MM.1S (cell line): ENCODE measurements around the gene SLCO4A1.

Experiments
- DNase-seq: peaks from one replicate; pipeline ENCODE4 v3.0.0-alpha.2; 2015
- H2AFZ ChIP-seq: fragments of 300-600 bp; sonication (generic); 2 replicates; pipeline ENCODE4 v1.6.0; 2016; ENCODE audit warnings: antibody characterized with exemption, low read length
- H3F3A ChIP-seq: fragments of 300-600 bp; sonication (generic); 2 replicates; pipeline ENCODE4 v1.6.1; 2016; ENCODE audit warnings: mild to moderate bottlenecking, antibody characterized with exemption, low read length, moderate library complexity, mixed read lengths; ENCODE audit not compliant: insufficient read depth
- H3K27ac ChIP-seq: fragments of 300-600 bp; sonication (generic); 2 replicates; pipeline ENCODE4 v1.5.1; 2016; ENCODE audit warnings: mild to moderate bottlenecking, low read length
- H3K27me3 ChIP-seq: fragments of 300-600 bp; sonication (generic); replicated peaks from 2 replicates; pipeline ENCODE4 v1.6.0; 2016; ENCODE audit warnings: low read length; ENCODE audit not compliant: insufficient read depth
- H3K36me3 ChIP-seq: fragments of 300-600 bp; sonication (generic); replicated peaks from 2 replicates; pipeline ENCODE4 v1.6.1; 2016; ENCODE audit warnings: mild to moderate bottlenecking, low read length, mixed read lengths; ENCODE audit not compliant: insufficient read depth
- H3K4me1 ChIP-seq: fragments of 300-600 bp; sonication (generic); 2 replicates; pipeline ENCODE4 v1.6.1; 2016; ENCODE audit warnings: low read length, mixed read lengths
- H3K4me2 ChIP-seq: fragments of 300-600 bp; sonication (generic); 2 replicates; pipeline ENCODE4 v1.6.0; 2016; ENCODE audit warnings: low read depth, low read length
- H3K4me3 ChIP-seq: fragments of 300-600 bp; sonication (generic); 2 replicates; pipeline ENCODE4 v1.5.1; 2016; ENCODE audit warnings: low read length, mixed read lengths
- H3K79me2 ChIP-seq: fragments of 300-600 bp; sonication (generic); 2 replicates; pipeline ENCODE4 v1.6.1; 2016; ENCODE audit warnings: mixed run types, low read length, mixed read lengths
- H3K9ac ChIP-seq: fragments of 300-600 bp; sonication (generic); 2 replicates; pipeline ENCODE4 v1.6.1; 2016; ENCODE audit warnings: low read length, mixed read lengths
- H3K9me2 ChIP-seq: fragments of 300-600 bp; sonication (generic); replicated peaks from 2 replicates; pipeline ENCODE4 v1.6.1; 2016; ENCODE audit warnings: mild to moderate bottlenecking, low read length, mixed read lengths; ENCODE audit not compliant: insufficient read depth
- H3K9me3 ChIP-seq: fragments of 300-600 bp; sonication (generic); replicated peaks from 2 replicates; pipeline ENCODE4 v1.6.1; 2016; ENCODE audit warnings: mild to moderate bottlenecking, low read length, mixed read lengths; ENCODE audit not compliant: insufficient read depth
- H4K20me1 ChIP-seq: fragments of 300-600 bp; sonication (generic); 2 replicates; pipeline ENCODE4 v1.6.1; 2016; ENCODE audit warnings: mild to moderate bottlenecking, low read length, moderate library complexity, mixed read lengths; ENCODE audit not compliant: insufficient read depth
- EZH2 ChIP-seq: fragments of 300-600 bp; sonication (generic); optimal IDR thresholded peaks from 2 replicates; pipeline ENCODE3; 2017; ENCODE audit warnings: low read depth, mild to moderate bottlenecking, antibody characterized with exemption, low read length, mixed read lengths
- EZH2phosphoT487 ChIP-seq: fragments of 300-600 bp; sonication (generic); IDR thresholded peaks from 2 replicates; pipeline ENCODE4 v1.6.1; 2018; ENCODE audit warnings: antibody characterized with exemption, low read length
- TF ChIP-seq, protein P1 (sequence below): fragments of 300-600 bp; sonication (generic); IDR thresholded peaks from 2 replicates; pipeline ENCODE4 v1.5.1; 2016; ENCODE audit warnings: antibody characterized with exemption, low read length, mixed read lengths

SLCO4A1 gene

DNA sequence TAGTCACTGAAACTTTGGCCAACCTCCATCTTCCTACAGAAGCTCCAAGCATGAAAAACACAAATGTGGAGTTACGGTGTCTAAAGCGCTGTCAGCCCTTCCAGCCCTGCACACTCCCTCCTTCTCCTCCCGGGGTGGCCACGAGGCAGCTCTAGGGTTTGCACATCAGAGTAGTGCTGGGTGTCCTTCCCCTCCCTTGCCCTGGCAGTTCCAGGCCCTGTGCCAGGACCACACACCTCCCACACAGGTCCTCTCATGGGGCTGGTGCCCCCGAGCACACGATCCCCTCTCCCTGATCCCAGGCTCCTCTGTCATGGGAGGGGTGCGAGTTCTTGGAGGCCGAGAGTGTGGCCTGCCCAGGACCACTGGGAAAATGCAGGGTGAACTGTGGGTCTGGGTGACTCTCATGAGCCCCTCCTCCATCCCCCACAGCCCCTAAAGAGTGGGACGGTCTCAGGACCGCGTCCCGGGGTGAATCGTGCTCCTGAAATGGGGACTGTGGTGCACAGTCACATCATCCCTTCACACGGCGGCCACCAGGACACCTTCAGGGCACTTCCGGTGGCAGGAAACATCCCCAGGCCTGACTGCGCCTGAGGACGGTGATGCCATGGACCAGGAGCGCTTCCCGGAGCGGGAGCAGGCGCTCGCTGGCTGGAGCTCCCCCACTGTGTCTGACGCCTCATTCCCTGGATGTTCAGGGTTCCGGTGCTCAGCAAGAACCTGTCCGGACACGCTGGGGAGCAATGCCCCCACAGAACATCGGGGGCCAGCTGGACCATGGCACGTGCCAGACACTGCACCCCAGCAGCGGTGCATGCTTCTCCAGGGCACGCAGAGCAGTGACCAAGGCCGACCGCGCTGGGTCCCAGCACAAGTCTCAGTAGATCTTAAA, 42.8 kb upstream of the SLCO4A1 start:
- no peak for TF ChIP-seq EZH2phosphoT487
- no peak for TF ChIP-seq EZH2
- H3K4me1 ChIP-seq = peaks cover 9% of the 10 kb centered on the region; the same call in 1 of the 2 replicates
- no peak overlapping the region for H3K27ac ChIP-seq
- H3K9ac ChIP-seq = no peak overlapping the region
- H2AFZ ChIP-seq = no peak overlapping the region
- no peaks in the 10 kb centered on the region for H3K9me2 ChIP-seq
- H3K9me3 ChIP-seq = no peaks in the 10 kb centered on the region
- H3K79me2 ChIP-seq = no peaks in the 10 kb centered on the region
- H3K4me3 ChIP-seq = no peak overlapping the region
- no peaks in the 10 kb centered on the region for H3K36me3 ChIP-seq
- no peak for DNase-seq
- H3F3A ChIP-seq = no peaks in the 10 kb centered on the region
- H3K27me3 ChIP-seq = peaks cover 98% of the 10 kb centered on the region
- H3K4me2 ChIP-seq = no peak overlapping the region
- H4K20me1 ChIP-seq = no peaks in the 10 kb centered on the region

DNA sequence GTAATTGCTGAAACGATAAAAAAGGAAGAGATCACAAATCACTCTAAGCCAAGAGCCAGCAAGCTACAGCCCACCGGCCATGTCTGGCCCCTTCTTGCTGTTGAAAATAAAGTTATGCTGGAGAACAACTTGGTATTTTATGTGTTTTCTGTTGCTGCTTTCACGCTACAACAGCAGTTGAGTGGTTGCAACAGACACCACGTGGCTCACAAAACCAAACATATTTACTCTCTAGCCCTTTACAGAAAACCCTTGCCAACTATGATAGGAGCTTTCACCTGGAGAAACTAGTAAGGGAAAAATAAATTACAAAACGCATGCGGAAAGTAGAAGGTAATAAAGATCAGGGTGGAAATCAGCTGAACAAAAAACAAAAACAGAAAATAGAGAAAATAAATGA, 41.1 kb upstream of the SLCO4A1 start:
- no peak for TF ChIP-seq EZH2
- Histone ChIP-seq H3F3A (no peaks in the 10 kb centered on the region), H4K20me1 (no peaks in the 10 kb centered on the region), H3K4me2 (no peak overlapping the region), H2AFZ (no peak overlapping the region), H3K9ac (no peak overlapping the region), H3K4me3 (no peak overlapping the region), H3K9me3 (no peaks in the 10 kb centered on the region), H3K79me2 (no peaks in the 10 kb centered on the region), H3K4me1 (peaks cover 9% of the 10 kb centered on the region; the same call in 1 of the 2 replicates), H3K27me3 (peaks cover 98% of the 10 kb centered on the region), H3K9me2 (no peaks in the 10 kb centered on the region), H3K27ac (no peak overlapping the region), H3K36me3 (no peaks in the 10 kb centered on the region)
- no peak for DNase-seq

DNA sequence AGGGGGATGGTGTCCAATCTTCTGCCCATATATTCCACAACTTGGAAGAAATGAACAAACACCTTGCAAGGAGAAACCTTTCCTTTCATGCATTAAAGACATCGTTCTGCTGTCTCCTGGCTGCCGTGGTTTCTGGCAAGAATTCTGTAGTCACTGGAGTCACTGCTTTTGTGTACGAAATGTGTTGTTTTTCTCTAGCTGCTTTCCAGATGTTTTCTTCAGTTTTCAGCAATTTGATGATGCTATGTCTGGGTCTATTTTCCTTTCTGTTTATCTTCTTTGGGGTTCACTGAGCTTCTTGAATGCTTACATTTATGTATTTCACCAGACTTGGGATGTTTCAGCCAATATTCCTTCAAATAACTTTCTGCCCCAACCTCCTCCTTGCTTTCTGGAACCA, 40.6 kb upstream of the SLCO4A1 start:
- no peaks in the 10 kb centered on the region for H3F3A ChIP-seq
- no peaks in the 10 kb centered on the region for H3K36me3 ChIP-seq
- H3K79me2 ChIP-seq = no peaks in the 10 kb centered on the region
- peaks cover 98% of the 10 kb centered on the region for H3K27me3 ChIP-seq
- DNase-seq = no peak
- TF ChIP-seq, protein P1, sequence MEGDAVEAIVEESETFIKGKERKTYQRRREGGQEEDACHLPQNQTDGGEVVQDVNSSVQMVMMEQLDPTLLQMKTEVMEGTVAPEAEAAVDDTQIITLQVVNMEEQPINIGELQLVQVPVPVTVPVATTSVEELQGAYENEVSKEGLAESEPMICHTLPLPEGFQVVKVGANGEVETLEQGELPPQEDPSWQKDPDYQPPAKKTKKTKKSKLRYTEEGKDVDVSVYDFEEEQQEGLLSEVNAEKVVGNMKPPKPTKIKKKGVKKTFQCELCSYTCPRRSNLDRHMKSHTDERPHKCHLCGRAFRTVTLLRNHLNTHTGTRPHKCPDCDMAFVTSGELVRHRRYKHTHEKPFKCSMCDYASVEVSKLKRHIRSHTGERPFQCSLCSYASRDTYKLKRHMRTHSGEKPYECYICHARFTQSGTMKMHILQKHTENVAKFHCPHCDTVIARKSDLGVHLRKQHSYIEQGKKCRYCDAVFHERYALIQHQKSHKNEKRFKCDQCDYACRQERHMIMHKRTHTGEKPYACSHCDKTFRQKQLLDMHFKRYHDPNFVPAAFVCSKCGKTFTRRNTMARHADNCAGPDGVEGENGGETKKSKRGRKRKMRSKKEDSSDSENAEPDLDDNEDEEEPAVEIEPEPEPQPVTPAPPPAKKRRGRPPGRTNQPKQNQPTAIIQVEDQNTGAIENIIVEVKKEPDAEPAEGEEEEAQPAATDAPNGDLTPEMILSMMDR = no peak
- no peak for TF ChIP-seq EZH2
- no peak overlapping the region for H3K4me2 ChIP-seq
- H3K27ac ChIP-seq = no peak overlapping the region
- no peaks in the 10 kb centered on the region for H3K9me3 ChIP-seq
- H3K9me2 ChIP-seq = no peaks in the 10 kb centered on the region
- no peak overlapping the region for H3K9ac ChIP-seq
- no peak overlapping the region for H3K4me3 ChIP-seq
- peaks cover 9% of the 10 kb centered on the region; the same call in 1 of the 2 replicates for H3K4me1 ChIP-seq
- H4K20me1 ChIP-seq = no peaks in the 10 kb centered on the region
- H2AFZ ChIP-seq = no peak overlapping the region

DNA sequence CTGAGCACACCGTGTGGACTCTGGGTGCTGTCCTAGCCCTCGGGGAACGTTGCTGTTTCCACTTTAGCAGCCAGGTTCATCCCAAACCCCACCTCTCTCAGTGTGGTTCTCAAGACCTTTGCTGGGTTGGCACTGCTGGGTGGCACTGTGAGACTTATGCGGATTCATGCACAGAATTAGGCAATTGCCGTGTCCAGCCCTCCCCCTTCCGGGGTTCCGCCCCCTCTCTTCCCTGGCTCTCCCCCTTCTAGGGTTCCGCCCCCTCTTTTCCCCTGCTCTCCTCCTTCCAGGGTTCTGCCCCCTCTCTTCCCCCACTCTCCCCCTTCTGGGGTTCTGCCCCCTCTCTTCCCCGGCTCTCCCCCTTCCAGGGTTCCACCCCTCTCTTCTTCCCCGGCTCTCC, 39.8 kb upstream of the SLCO4A1 start:
- Histone ChIP-seq H4K20me1 (no peaks in the 10 kb centered on the region), H3K9me2 (no peaks in the 10 kb centered on the region), H3K36me3 (no peaks in the 10 kb centered on the region), H3K9me3 (no peaks in the 10 kb centered on the region), H3K4me2 (peak overlapping the region; percentile 12; the same call in 1 of the 2 replicates), H3K27ac (no peak overlapping the region), H3K79me2 (no peaks in the 10 kb centered on the region), H3K4me1 (peaks cover 9% of the 10 kb centered on the region; the same call in 1 of the 2 replicates), H3K9ac (no peak overlapping the region), H3F3A (no peaks in the 10 kb centered on the region), H3K27me3 (peaks cover 98% of the 10 kb centered on the region), H3K4me3 (no peak overlapping the region), H2AFZ (no peak overlapping the region)
- DNase-seq = no peak
- TF ChIP-seq, protein P1 = no peak
- no peak for TF ChIP-seq EZH2
- no peak for TF ChIP-seq EZH2phosphoT487
